ENCODE measurements around the gene HPN.
A peak's percentile ranks its signal among the peaks of the same experiment; 100 is the strongest.

HPN gene

DNA sequence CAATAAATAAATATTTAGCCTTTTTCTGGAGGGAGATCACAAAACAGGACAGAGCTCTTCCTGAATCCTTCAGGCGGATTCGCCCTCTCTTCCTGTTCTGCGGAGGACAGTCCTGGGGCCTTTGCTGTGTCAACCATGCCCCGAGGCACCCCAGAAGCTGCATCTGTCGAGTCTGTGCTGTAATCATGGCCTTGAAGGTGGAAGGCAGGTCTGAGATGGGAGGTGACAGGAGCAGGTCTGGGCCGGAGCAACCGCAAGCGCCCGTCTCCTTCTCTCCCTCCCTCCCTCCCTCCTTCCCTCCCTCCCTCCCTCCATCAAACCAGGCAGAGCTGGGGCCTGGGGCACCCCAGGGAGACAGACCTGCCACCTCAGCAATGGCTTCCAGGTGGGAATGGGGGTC, 69.5 kb downstream of the HPN start:
- no peak overlapping the region for H4K8ac ChIP-seq (ENCODE audit: low read depth, low read length)

GRCh38 chr19:35112995-35113688, 71.6 kb downstream of the HPN start:
- peaks cover 4 to 10% of the 10 kb centered on the region in 2 experiments for H3K4me1 ChIP-seq (ENCODE audit: control insufficient read depth in 1 of 2, insufficient read depth in 2 of 2, low read length in 2 of 2)
- no peak overlapping the region for H3K4me2 ChIP-seq (ENCODE audit: low read length)
- H2AFZ ChIP-seq (ENCODE audit: insufficient read depth, low read length, poor library complexity): no peak overlapping the region
- no peak overlapping the region for H2AK5ac ChIP-seq (ENCODE audit: low read length)
- no peak overlapping the region for H2BK5ac ChIP-seq (ENCODE audit: low read depth, low read length, poor library complexity)
- H3K9ac ChIP-seq (ENCODE audit: low read length): no peak overlapping the region
- no peak overlapping the region for H3K14ac ChIP-seq (ENCODE audit: low read length)
- WGBS (ENCODE audit: extremely low coverage, insufficient coverage, insufficient read length): no CpG with 5 or more reads among the region's 15 CpGs
- no peaks in the 10 kb centered on the region for H3K79me2 ChIP-seq (ENCODE audit: control insufficient read depth, insufficient read depth, low read length, poor library complexity)
- no peak overlapping the region for H3K4me3 ChIP-seq (ENCODE audit: low read depth, low read length)
- H3K79me1 ChIP-seq (ENCODE audit: low read length): peaks cover 3% of the 10 kb centered on the region
- H2BK120ac ChIP-seq (ENCODE audit: insufficient read depth, low read length, poor library complexity): no peak overlapping the region
- H3K23ac ChIP-seq (ENCODE audit: low read length): no peak overlapping the region
- no peak overlapping the region for H3K27ac ChIP-seq (ENCODE audit: low read depth, low read length)
- H3K27me3 ChIP-seq (ENCODE audit: insufficient read depth, low read length): no peaks in the 10 kb centered on the region
- H4K91ac ChIP-seq (ENCODE audit: low read depth, low read length): no peak overlapping the region
- no peak overlapping the region for H4K8ac ChIP-seq (ENCODE audit: low read depth, low read length)
- DNase-seq: no peak
- H3K36me3 ChIP-seq (ENCODE audit: control insufficient read depth in 1 of 2, insufficient read depth in 2 of 2, low read length in 2 of 2): no peaks in the 10 kb centered on the region
- H3K18ac ChIP-seq (ENCODE audit: low read length): no peak overlapping the region
- H3K9me3 ChIP-seq (ENCODE audit: insufficient read depth, low read depth, low read length): peaks cover 2% of the 10 kb centered on the region
- H2BK12ac ChIP-seq (ENCODE audit: low read length): no peak overlapping the region
- H3K4ac ChIP-seq (ENCODE audit: low read depth, low read length): no peak overlapping the region
- no peak overlapping the region for H4K12ac ChIP-seq (ENCODE audit: low read depth, low read length)

More for the DNA sequence above, 69.5 kb downstream of the HPN start:
- Histone ChIP-seq H3K79me2 (ENCODE audit: control insufficient read depth, insufficient read depth, low read length, poor library complexity) (no peaks in the 10 kb centered on the region), H3K36me3 (ENCODE audit: control insufficient read depth in 1 of 2, insufficient read depth in 2 of 2, low read length in 2 of 2) (no peaks in the 10 kb centered on the region), H3K18ac (ENCODE audit: low read length) (no peak overlapping the region), H2AFZ (ENCODE audit: insufficient read depth, low read length, poor library complexity) (no peak overlapping the region), H4K12ac (ENCODE audit: low read depth, low read length) (no peak overlapping the region), H3K27me3 (ENCODE audit: insufficient read depth, low read length) (no peaks in the 10 kb centered on the region), H3K27ac (ENCODE audit: low read depth, low read length) (no peak overlapping the region), H3K4me3 (ENCODE audit: low read depth, low read length) (no peak overlapping the region), H2AK5ac (ENCODE audit: low read length) (no peak overlapping the region), H2BK5ac (ENCODE audit: low read depth, low read length, poor library complexity) (no peak overlapping the region), H3K4me1 (ENCODE audit: control insufficient read depth in 1 of 2, insufficient read depth in 2 of 2, low read length in 2 of 2) (peaks cover 4 to 5% of the 10 kb centered on the region in 2 experiments), H3K14ac (ENCODE audit: low read length) (no peak overlapping the region), H3K4me2 (ENCODE audit: low read length) (no peak overlapping the region), H3K23ac (ENCODE audit: low read length) (no peak overlapping the region), H3K9ac (ENCODE audit: low read length) (no peak overlapping the region), H3K79me1 (ENCODE audit: low read length) (peaks cover 3% of the 10 kb centered on the region), H3K4ac (ENCODE audit: low read depth, low read length) (no peak overlapping the region), H3K9me3 (ENCODE audit: insufficient read depth, low read depth, low read length) (peaks cover 4% of the 10 kb centered on the region), H4K91ac (ENCODE audit: low read depth, low read length) (no peak overlapping the region), H2BK12ac (ENCODE audit: low read length) (no peak overlapping the region), H2BK120ac (ENCODE audit: insufficient read depth, low read length, poor library complexity) (no peak overlapping the region)
- WGBS (ENCODE audit: extremely low coverage, insufficient coverage, insufficient read length): no CpG with 5 or more reads among the region's 9 CpGs
- DNase-seq: no peak

GRCh38 chr19:35114353-35115176, 73.0 kb downstream of the HPN start:
- peak in 1 of 2 donors; percentile 62 for DNase-seq
- H3K4me2 ChIP-seq (ENCODE audit: low read length): peak overlapping the region; percentile 48
- no peaks in the 10 kb centered on the region for H3K27me3 ChIP-seq (ENCODE audit: insufficient read depth, low read length)
- H3K14ac ChIP-seq (ENCODE audit: low read length): no peak overlapping the region
- H2AFZ ChIP-seq (ENCODE audit: insufficient read depth, low read length, poor library complexity): peak overlapping the region; percentile 71
- peak overlapping the region; percentile 65 for H3K18ac ChIP-seq (ENCODE audit: low read length)
- no peak overlapping the region for H2BK5ac ChIP-seq (ENCODE audit: low read depth, low read length, poor library complexity)
- no peak overlapping the region for H2AK5ac ChIP-seq (ENCODE audit: low read length)
- peaks cover 4 to 10% of the 10 kb centered on the region in 2 experiments for H3K4me1 ChIP-seq (ENCODE audit: control insufficient read depth in 1 of 2, insufficient read depth in 2 of 2, low read length in 2 of 2)
- H3K79me2 ChIP-seq (ENCODE audit: control insufficient read depth, insufficient read depth, low read length, poor library complexity): no peaks in the 10 kb centered on the region
- no CpG with 5 or more reads among the region's 23 CpGs for WGBS (ENCODE audit: extremely low coverage, insufficient coverage, insufficient read length)
- H3K23ac ChIP-seq (ENCODE audit: low read length): no peak overlapping the region
- H3K4ac ChIP-seq (ENCODE audit: low read depth, low read length): no peak overlapping the region
- no peaks in the 10 kb centered on the region for H3K36me3 ChIP-seq (ENCODE audit: control insufficient read depth in 1 of 2, insufficient read depth in 2 of 2, low read length in 2 of 2)
- no peaks in the 10 kb centered on the region for H3K9me3 ChIP-seq (ENCODE audit: insufficient read depth, low read depth, low read length)
- H3K4me3 ChIP-seq (ENCODE audit: low read depth, low read length): no peak overlapping the region
- peak overlapping the region; percentile 5 for H2BK120ac ChIP-seq (ENCODE audit: insufficient read depth, low read length, poor library complexity)
- H4K8ac ChIP-seq (ENCODE audit: low read depth, low read length): peak overlapping the region; percentile 31
- H3K79me1 ChIP-seq (ENCODE audit: low read length): peaks cover 3% of the 10 kb centered on the region
- peak overlapping the region; percentile 18 for H4K91ac ChIP-seq (ENCODE audit: low read depth, low read length)
- H4K12ac ChIP-seq (ENCODE audit: low read depth, low read length): no peak overlapping the region
- no peak overlapping the region for H2BK12ac ChIP-seq (ENCODE audit: low read length)
- no peak overlapping the region for H3K27ac ChIP-seq (ENCODE audit: low read depth, low read length)
- no peak overlapping the region for H3K9ac ChIP-seq (ENCODE audit: low read length)

GRCh38 chr19:35115177-35115951, 73.8 kb downstream of the HPN start, which contains the start of gene FXYD3:
Gene FXYD3, plus strand, starts transcription at chr19:35115823. Its CDS starts 3,554 bp downstream, at chr19:35119377.
- peak within 1 kb of the TSS; percentile 34 for H2BK12ac ChIP-seq (ENCODE audit: low read length)
- no peak within 1 kb of the TSS for H4K12ac ChIP-seq (ENCODE audit: low read depth, low read length)
- H3K79me1 ChIP-seq (ENCODE audit: low read length): peaks cover 3% of the 10 kb centered on the region
- peaks cover 4 to 10% of the 10 kb centered on the region in 2 experiments for H3K4me1 ChIP-seq (ENCODE audit: control insufficient read depth in 1 of 2, insufficient read depth in 2 of 2, low read length in 2 of 2)
- no peak within 1 kb of the TSS for H3K23ac ChIP-seq (ENCODE audit: low read length)
- no peaks in the 10 kb centered on the region for H3K36me3 ChIP-seq (ENCODE audit: control insufficient read depth in 1 of 2, insufficient read depth in 2 of 2, low read length in 2 of 2)
- H2BK5ac ChIP-seq (ENCODE audit: low read depth, low read length, poor library complexity): no peak within 1 kb of the TSS
- H3K27me3 ChIP-seq (ENCODE audit: insufficient read depth, low read length): no peaks in the 10 kb centered on the region
- H2AK5ac ChIP-seq (ENCODE audit: low read length): no peak within 1 kb of the TSS
- no peak within 1 kb of the TSS for H3K4me3 ChIP-seq (ENCODE audit: low read depth, low read length)
- no peak within 1 kb of the TSS for H3K27ac ChIP-seq (ENCODE audit: low read depth, low read length)
- H4K8ac ChIP-seq (ENCODE audit: low read depth, low read length): peak within 1 kb of the TSS; percentile 31
- peak within 1 kb of the TSS; percentile 18 for H4K91ac ChIP-seq (ENCODE audit: low read depth, low read length)
- peak within 1 kb of the TSS; percentile 5 for H2BK120ac ChIP-seq (ENCODE audit: insufficient read depth, low read length, poor library complexity)
- H3K14ac ChIP-seq (ENCODE audit: low read length): no peak within 1 kb of the TSS
- no CpG with 5 or more reads among the region's 14 CpGs for WGBS (ENCODE audit: extremely low coverage, insufficient coverage, insufficient read length)
- H3K4me2 ChIP-seq (ENCODE audit: low read length): peak within 1 kb of the TSS; percentile 48
- H3K9me3 ChIP-seq (ENCODE audit: insufficient read depth, low read depth, low read length): no peaks in the 10 kb centered on the region
- H3K9ac ChIP-seq (ENCODE audit: low read length): no peak within 1 kb of the TSS
- peak within 1 kb of the TSS; percentile 71 for H2AFZ ChIP-seq (ENCODE audit: insufficient read depth, low read length, poor library complexity)
- no peak within 1 kb of the TSS for H3K4ac ChIP-seq (ENCODE audit: low read depth, low read length)
- peak within 1 kb of the TSS; percentile 65 for H3K18ac ChIP-seq (ENCODE audit: low read length)
- H3K79me2 ChIP-seq (ENCODE audit: control insufficient read depth, insufficient read depth, low read length, poor library complexity): no peaks in the 10 kb centered on the region
- no peak for DNase-seq
